Stimulated activated CD8-positive, alpha-beta memory T cell treated with anti-CD3 and anti-CD28 coated beads, Interleukin-15, amount 100 ng/mL, for 24 hours (primary cell): ENCODE results near the gene TXNDC11.
A peak's percentile ranks its signal among the peaks of the same experiment; 100 is the strongest.

ENCODE experiments used
- DNase-seq: peaks from one replicate; pipeline ENCODE4 v3.0.0-alpha.2; 2020; ENCODE audit warnings: low read depth

Gene TXNDC11

DNA sequence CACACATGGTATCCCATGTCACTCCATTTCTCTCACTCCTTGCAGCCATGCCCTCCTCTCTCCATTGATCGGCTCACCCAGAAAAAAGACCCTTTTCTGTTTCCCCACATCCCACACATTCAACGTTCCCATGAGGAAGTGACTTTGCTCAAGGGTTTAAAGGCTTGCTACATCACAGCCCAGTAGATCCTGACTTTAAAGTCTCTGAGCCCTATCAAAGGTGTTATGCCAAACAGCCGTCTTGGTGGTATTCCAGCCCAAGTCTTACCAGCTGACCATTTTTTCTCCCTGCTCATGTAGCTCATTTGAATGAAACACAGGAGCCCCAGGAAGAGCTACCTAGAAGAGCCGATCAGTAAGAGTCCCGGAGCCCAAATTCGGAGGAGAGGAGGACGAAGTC, 7.4 kb upstream of the TXNDC11 start:
- no peak for DNase-seq

DNA sequence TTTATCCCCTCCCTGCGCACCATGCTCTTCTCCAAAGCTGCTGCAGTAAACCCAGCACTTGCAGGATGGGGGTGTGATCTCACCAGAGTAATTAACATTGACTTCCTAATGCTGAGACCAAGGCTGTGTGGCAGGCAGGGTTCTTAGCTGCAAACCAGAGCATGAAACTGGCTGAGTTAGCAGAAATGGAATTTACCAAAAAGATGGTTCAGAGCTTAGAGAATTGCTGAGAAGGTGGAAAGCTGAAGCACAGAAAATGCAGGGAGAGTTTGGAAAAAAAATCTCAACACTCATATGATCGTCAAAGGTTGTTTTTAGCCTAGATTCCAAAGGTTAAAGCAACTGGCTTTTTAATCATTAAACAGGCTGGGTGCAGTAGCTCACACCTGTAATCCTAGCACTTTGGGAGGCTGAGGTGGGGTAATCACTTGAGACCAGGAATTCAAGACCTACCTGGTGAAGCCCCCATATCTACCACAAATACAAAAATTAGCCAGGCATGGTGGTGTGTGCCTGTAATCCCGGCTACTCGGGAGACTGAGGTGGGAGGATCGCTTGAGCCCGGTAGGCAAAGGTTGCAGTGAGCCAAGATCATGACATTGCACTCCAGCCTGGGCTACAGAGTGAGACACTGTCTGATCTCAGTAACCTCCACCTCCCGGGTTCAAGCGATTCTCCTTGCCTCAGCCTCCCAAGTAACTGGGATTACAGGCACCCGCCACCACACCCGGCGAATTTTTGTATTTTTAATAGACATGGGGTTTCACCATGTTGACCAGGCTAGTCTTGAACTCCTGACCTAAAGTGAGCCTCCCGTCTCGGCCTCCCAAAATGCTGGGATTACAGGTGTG, 6.0 kb upstream of the TXNDC11 start:
- DNase-seq: no peak

DNA sequence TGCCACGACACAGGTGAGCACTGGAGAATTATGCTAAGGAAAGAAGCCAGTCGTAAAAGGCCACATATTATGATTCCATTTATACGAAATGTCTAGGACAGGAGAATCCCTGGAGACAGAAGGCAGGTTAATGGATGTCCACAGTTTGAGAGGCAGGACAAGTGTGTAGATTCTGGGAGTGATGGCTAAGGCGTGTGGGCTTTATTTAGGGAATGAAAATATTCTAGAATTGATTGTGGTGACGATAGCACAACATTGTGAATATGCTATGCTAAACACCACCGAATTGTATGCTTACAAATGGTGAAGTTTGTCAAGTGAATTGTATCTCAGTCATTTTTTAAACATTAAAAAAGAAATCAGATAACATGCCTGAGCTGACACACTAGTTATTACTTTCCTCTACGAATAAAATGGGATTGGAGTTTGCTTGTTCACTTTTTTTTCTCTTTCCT, 5.3 kb upstream of the TXNDC11 start:
- no peak for DNase-seq

DNA sequence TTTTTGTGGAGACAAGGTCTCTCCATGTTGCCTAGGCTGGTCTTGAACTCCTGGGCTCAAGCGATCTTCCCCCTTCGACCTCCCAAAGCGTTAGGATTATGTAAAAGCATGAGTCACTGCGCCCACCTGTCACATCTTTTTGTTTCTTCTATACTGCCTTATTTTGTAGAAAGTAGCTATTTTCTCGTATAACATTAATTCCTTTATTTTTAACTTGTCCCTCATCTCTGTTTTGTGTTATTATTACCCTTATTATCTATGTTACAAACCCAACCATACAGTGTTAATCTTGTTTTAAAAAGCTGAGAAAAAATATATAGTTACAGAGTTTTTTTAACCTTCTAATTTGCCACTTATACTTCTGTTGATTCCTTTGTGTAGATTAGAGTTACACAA, 1.4 kb upstream of the TXNDC11 start:
- no peak for DNase-seq

DNA sequence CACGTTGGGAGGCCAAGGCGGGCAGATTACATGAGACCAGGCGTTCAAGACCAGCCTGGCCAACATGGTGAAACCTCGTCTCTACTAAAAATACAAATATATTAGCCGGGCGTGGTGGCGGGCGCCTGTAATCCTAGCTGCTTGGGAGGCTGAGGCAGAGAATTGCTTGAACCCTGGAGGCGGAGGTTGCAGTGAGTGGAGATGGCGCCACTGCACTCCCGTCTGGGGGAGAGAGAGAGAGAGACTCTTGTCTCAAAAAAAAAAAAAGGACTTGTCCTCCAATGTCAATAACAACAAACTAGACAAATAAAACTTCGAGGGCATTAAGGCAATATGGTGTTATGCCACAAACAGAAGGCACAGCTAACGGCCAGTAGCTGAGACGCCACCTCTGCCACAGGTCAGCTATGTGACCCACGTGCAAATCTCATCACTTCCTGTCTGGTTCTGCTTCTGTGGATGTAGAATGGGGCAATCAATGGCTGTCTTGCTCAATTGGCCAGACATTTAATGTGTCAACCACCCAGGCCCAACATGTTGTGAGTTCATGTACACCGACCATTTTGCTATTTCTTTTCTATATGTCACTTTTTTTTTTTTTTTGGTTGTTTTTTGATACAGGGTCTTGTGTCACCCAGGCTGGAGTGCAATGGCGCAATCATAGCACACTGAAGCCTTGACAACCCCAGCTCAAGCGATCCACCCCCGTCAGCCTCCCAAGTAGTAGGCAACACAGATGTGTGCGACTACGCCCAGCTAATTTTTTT, 834 bp upstream of the TXNDC11 start:
- DNase-seq: no peak

DNA sequence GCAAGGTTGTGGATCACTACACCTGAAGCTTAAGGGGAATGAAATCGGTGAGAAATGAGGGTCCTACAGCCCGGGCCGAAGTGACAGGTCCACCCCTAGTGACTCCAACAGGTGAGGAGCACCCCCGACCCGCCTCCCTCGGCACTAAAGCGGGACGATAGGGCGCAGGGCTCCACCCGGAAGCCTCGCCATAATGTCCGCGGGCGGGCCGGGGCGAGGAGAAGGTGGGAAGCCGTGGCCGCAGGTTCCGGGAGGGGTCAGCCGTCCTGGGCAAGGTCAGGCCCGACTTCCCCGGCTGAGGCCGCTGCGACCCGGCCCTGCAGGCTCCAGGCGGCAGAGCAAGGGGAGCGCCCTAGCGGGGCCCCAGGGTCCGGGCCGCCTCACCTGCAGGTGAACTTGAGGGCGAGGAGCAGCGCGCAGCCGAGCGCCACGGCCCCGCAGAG, 543 bp downstream of the TXNDC11 start:
- DNase-seq: peak; percentile 6

DNA sequence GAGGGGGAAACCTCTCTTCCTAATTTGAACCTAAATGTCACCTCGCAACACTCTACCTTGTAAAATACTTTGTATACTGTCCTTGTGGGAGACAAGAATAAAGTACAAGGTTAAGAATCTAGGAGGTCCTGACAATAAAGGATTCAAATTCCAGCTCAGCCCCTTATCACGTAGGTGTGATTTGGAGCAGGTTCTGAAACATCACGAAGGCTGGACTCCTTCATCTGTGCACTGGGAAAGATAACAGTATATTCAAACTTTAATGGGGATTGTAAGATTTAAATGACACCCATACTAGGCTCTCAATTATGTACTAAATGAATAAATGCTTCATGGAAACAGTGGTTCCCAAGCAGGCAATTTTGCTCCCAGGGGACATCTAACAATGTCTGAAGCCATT, 2.1 kb downstream of the TXNDC11 start:
- DNase-seq: no peak

DNA sequence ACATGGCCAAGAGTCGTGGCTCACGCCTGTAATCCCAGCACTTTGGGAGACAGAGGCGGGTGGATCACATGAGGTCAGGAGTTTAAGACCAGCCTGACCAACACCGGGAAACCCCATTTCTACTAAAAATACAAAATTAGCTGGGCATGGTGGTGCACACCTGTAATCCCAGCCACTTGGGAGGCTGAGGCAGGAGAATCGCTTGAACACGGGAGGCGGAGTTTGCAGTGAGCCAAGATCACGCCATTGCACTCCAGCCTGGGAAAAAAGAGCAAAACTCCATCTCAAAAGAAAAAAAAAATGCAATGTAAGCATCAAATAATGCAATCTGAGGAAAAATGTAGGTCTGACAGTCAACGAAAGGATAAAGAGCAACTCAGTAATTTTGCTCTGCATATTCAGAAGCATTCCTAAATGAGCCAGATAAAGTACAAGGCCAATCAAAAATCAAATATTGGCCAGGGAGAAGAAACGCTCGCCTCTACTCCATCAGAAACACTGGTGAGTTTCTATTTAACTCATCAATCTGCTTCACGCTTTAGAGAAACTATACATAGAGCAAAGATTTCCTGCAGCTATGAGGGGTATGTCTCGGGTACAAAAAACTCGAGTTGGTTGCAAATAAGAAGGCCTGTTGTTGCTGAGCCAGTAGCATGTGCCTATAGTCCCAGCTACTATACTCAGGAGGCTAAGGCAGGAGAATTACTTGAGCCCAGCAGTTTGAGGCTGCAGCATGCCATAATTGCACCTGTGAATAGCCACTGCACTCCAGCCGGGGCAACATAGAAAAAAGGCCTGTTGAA, 3.7 kb downstream of the TXNDC11 start:
- no peak for DNase-seq

DNA sequence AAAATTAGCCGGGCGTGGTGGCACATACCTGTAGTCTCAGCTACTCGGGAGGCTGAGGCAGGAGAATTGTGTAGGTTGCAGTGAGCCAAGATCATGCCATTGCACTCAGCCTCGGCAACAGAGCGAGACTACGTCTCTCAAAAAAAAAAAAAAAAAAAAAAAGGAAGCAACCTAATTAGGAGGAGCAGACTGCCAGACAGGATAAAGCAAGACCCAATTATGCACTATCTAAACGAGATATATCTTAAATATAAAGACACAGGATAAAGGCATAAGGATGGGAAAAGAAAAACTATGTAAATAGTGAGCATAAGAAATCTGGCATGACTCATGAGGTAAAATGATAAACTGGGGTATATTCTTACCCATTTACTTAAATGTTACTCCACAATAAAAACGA, 4.9 kb downstream of the TXNDC11 start:
- DNase-seq: no peak

DNA sequence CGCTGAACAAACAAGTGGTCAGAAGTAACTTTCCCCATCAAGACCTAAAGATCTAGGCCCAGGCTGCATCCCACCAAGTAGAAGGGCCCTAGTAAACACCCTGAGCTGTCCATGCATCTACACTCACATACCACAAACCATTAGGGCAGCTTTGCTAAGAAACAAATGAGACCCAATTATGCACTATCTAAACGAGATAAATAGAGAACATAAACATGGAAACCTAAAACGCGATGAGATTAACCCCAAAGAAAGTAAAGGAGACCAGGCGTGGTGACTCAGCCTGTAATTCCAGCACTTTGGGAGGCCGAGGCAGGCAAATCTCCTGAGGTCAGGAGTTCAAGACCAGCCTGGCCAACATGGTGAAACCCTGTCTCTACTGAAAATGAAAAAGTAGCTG, 5.8 kb downstream of the TXNDC11 start:
- no peak for DNase-seq

DNA sequence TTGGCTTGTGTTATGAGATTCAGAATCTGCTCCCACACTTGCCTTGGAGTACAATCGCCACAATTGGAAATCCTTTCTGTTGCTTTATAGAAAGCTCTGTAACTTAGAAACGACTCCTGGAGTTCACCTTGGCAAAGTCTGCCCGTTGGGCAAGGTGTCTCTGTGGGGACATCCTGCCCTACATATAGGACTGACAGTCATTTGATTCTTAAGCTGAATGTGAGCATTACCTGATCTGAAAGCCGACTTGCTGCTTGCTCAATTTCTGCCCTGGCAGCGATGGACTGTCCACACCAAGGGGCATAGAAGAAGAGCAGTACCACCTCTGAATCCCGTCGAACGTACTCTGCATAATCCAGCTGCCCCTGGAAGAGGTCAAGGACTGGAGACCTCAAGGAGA, 6.9 kb downstream of the TXNDC11 start:
- no peak for DNase-seq

DNA sequence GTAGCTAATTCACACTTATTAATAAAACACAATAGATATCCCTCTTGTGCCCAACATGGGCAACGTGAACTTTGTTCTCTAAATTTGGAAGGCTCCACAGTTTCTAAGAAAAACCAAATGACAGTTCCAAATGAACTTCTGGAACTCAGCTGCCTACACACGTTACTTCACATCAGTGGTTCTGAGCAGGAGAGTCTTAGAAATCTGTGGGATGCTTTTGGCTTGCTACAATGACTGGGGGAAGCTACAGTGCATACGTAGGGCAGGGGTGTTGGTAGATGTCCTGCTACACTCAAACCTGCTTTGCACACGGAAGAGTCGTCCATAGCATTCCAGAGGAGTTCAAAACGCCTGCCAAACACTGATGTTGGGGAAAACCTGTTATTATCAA, 8.0 kb downstream of the TXNDC11 start:
- DNase-seq: no peak

DNA sequence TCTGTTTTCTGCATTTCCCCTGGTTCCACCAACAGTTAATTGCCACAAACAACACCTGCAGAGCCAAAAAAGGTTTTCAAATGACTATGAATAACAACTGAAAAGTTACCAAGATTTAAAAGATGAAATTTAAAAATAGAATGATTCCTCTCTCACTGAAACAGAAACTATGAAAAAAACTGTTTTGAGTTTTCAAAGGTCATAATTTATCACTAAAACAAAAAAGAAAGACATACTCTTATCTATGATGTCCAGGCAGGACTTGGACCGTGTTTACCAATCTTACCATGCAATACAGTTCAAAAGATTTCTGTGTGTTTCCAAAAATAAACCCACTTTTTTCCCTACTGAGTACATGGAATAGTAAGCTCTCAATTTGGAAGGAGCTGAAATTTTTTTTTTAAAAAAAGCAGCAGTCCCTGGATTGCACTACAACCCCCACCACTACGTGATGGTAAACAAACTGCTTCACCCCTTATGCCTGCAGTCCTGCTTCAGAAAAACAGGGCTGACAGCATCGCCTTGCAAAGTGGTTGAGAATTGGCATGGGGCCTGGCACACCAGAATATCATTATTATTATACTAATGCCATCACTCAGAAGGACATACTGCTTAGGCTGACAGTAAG, 8.5 kb downstream of the TXNDC11 start:
- no peak for DNase-seq

DNA sequence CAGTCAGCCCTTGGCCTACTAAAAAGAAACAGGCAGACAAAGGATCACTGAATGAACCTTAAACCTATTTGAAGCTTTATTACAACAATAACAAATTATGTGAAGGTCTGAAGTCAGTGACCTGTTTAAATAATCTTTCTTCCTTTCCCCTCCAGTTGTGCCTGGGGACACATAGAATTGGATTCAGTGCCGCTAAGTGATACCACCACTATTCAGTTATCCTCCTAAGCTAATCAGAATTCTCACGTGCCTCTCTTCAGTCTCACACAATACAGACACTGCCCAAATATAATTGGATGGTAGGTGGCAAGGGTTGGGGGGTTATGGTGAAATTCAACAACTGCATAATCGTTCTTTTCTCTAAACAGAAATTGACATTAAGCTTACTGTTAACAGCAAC, 11.4 kb downstream of the TXNDC11 start:
- DNase-seq: no peak

DNA sequence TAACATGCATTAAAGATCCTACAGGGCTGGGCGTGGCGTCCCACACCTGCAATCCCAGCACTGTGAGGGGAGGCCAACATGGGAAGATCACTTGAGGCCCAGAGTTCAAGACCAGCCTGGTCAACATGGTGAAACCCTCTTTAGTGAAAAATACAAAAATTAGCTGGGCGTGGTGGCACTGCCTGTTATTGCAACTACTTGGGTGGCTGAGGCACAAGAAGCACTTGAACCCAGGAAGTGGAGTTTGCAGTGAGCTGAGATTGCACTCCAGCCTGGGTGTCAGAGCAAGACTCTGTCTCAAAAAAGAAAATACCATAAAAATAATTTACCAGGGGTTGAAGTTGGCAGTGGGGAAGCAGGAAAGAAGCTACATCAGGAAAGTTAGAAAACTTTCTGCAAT, 12.9 kb downstream of the TXNDC11 start:
- DNase-seq: no peak

DNA sequence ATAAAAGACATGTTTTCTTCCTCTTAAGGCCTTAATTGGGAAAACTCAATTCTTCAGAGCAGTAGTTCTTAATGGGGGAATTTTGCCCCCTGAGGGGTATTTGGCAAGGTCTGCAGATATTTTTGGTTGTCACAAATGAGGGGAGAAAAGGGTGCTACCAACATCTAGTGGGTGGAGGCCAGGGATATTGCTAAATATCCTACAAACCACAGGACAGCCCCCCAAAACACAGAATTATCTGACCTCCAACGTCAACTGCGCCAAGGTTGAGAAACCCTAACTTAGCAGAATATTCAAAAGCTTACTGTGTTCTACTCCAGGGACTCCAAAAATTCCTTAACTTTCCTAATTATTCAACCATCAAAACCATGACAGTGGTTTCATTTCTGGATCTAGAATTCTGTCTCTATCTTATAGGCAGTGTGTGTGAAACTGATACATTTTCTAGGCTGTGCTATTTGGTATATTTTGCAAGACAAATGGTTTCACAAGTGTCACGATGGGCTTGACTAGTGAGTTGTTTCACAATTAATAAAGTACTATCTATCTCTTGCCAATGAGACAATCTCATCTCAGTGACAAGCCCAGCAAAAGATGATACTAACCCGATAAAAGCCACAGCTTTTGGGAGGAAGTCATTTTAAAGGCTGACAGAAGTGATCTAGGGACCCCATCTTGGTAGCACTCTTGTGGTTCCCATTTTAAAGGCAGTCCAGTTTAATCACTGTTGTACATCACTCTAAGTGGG, 14.7 kb downstream of the TXNDC11 start:
- no peak for DNase-seq

DNA sequence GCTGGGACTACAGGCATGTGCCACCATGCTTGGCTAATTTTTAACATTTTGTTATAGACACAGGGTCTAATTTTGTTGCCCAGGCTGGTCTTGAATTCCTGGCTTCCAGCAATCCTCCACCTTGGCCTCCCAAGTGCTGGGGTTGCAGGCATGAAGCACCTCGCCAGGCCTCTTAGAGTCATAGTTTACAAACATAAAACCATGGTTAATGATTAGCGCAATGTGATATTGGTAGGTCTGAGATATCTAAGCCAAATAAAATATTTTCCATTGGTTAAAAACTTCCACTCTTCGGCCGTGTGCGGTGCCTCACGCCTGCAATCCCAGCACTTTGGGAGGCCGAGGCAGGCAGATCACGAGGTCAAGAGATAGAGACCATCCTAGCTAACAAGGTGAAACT, 16.6 kb downstream of the TXNDC11 start:
- no peak for DNase-seq

DNA sequence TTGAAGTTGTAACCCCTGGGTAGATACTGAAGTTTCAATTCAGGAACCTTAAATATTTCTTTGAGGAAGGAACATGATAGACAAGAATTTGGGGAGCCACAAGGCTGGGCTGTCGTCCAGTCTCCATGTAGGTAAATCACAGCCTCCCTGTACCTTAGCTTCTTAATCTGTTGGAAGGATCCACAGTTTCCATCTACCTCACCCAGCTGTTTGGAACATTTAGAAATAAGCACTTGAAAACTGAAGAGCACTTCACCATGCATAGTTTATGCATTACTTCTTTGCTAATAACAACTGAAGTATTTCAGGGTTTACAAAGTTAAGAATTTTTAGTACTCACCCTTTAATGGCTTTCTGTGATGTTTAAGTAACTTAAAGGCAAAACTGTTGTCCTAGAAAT, 17.2 kb downstream of the TXNDC11 start:
- no peak for DNase-seq

DNA sequence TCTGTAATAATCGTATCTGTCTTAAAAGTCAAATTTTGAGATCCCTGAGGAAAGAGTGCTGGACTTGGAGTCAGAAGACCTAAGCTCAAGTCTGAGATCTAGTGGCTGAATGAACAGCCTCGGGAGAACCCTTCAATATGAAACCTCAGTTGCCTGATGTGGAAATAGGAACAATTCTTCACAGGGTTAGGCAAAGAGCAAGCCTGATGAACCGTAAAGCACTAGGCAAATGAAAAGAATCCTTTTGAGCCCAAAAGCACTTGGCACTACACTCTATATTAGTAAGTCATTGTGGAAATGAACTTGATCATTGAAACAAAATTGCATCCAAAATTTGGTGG, 20.2 kb downstream of the TXNDC11 start:
- no peak for DNase-seq

DNA sequence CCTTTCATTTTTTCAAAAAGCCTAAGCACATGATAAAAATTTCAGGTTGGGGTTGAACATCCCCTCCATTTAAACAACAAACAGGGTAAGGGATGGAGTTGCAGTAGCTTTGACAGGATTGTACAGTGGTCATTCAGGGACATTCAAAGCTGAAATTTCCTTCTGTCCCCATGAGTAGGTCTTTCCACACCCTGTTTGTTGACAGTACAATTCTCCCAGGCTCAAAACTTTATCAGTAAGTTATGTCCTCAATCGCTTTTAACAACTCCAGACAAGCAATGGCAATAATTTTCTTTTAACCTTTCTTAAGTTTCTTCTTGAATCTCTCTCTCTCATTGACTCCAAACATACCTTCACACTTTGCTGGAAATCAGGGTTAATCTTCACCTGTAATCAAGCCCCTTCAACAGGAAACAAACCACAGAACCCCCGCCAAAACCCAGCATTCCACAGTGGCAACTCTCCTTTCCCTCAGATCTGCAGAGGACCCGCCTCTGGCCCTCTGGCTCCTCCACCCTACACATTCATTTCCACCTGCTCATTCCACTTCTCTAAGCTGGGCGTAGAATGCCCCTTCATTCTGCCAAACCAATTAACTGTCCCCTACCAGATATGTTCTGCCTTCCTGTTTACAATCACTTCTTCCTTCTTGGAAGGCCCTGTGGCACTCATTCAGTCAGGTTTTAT, 20.7 kb downstream of the TXNDC11 start:
- no peak for DNase-seq

DNA sequence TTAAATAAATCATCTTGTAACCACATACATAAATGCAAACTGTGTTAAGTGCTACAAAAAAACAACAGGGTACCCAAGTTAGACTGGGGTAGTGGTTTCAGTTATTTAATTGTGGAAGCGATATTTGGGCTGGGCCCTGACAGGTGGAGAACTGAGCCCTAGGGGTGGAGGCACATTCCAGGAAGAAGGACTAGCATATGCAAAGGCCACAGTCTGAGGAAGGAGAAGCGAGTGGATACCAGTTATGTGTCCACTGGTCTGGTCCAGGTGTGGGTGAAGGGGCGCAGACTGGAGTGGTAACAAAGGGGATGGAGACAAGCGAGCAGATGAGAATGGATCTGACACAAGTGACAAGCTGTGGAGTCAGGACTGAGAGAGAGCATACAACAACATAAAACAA, 22.9 kb downstream of the TXNDC11 start:
- DNase-seq: no peak
